Suppressor macrophage (primary cell): ENCODE data around the gene CFAP73.
A peak's percentile ranks its signal among the peaks of the same experiment; 100 is the strongest.
"Not testable (repeated sequence)": the region's sequence is repeated elsewhere in the genome, so short reads cannot be mapped to it uniquely, and the experiment has no call there.

Experiments used
- DNase-seq, 4 experiments: peaks; one replicate each; pipeline ENCODE4 v3.0.0-alpha.2; 2020 to 2022

Gene CFAP73

DNA sequence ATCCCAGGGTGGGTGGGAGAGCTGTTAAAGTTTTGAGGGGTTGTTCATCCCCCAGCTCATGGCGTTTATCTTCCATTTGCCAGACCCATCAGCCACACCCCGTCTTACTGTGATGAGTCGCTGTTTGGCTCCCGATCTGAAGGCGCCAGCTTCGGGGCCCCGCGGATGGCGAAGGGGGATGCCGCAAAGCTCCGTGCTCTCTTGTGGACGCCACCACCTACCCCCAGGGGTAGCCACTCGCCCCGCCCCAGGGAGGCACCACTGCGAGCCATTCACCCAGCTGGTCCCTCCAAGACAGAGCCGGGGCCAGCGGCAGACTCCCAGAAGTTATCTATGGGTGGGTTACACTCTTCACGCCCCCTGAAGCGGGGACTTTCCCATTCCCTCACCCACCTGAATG lies 41.7 kb downstream of the CFAP73 start:
- no peak for DNase-seq

DNA sequence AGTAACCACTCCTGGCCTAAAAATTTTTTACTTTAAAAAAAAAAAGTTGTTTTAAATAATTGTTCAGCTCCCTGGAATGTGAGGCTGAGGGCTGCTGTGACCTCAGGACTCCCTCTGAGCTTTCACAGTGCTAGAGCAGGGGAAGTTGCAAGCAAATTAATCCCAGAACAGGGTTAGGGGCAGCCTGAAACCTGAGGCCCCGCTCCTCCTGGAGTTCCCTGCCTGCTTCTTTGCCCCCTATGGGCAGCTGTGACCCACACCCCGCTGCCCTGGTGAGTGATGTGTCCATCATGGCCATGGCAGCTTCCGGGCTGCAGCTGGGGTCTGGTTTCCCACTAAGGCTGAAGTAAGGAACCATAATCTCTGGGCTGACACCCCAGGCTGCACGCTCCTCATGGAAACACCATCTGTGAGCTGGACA lies 45.5 kb downstream of the CFAP73 start:
- DNase-seq = no peak

DNA sequence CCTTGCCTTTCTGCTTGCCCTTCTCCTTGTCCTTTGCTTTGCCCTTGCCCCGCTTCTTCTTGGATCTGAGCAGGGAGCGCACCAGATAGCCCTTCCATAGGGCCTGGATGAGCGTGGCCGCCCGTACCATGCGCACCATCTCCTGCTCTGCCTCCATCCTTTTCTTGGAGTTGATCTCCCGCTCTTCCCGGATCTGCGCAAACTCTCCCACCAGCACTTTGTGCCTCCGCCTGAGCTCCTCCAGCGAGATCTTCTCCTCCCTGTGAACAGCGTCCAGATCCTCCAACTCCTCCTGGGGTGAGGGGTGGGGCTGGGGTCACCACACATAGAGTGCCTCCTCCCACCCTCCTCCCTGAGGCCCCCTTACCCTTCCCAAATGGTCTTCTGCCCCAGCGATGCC lies 46.1 kb downstream of the CFAP73 start:
- no peak for DNase-seq

DNA sequence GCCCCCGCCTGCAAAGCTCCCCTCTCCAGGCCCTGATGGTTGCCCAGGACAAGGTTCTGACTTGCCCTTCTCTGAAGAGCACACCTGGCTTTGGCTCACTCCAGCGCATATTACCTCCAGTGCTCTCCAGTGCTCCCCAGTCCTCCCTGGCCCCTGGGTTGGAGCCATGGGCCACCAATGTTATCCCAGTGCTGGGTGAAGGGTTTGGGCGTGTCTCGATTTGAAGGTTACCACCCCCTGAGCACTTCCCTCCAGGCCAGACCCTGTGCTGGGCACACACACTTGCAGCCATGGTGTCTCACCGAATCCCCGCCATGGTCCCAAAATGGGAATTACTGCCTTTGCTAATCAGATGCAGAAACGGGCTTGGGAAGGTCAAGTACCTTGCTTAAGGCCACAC lies 47.1 kb downstream of the CFAP73 start:
- DNase-seq = no peak

DNA sequence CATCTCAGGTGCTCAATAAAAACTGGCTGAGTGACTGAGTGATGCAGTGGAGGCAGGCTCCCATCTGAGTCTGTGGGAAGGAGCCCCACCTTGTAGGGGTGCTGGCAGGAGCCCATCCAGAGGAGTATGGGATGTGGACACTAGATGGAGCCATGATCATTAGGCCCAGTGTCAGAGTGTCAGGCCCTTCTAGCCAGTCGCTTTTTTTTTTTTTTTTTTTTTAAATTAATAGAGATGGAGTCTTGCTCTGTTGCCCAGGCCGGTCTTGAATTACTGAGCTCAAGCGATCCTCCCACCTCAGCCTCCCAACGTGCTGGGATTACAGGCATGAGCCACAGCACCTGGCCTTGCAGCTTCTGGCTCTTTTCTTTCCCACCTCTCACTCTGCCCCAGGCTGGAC lies 47.5 kb downstream of the CFAP73 start:
- peak; percentile 78 to 89 (median 87) for DNase-seq

DNA sequence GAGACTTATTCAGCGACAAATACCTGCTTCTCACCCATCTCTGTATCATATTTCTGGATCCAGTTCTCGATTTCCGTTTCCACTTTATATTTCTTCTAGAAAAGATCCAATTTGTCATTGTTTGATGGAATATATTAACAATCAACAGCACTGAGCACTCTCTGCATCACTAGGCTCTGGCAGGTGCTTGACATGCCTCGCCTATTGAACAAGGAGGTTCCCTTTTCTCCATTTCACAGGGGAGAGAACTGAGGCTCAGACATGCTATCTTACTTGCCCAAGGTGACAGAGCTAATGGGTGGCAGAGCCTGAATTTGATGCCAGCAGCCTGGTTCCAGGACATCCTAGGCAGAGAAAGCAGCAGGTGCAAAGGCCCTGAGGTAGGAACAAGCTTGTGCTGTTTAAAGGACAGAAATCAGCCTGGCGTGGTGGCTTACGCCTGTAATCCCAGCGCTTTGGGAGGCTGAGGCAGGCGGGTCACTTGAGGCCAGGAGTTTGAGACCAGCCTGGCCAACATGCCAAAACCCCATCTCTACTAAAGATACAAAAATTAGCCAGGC lies 48.1 kb downstream of the CFAP73 start:
- no peak for DNase-seq

DNA sequence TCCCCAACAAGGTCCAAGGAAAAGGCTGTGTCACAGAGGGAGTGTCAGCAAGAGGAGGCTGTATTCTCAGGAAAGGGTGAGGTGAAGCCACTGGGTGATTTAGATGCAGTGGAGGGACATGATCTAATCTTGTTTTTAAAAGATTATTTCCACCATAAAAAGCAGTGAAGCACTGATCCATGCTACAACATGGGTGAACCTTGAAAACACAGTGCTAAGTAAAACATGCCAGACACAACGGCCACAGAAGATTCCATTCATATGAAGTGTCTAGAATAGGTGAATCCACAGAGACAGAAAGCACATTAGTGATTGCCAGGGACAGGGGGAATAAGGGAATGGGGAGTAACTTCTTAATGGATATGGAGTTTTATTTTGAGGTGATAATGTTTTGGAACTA lies 48.8 kb downstream of the CFAP73 start:
- DNase-seq = no peak

DNA sequence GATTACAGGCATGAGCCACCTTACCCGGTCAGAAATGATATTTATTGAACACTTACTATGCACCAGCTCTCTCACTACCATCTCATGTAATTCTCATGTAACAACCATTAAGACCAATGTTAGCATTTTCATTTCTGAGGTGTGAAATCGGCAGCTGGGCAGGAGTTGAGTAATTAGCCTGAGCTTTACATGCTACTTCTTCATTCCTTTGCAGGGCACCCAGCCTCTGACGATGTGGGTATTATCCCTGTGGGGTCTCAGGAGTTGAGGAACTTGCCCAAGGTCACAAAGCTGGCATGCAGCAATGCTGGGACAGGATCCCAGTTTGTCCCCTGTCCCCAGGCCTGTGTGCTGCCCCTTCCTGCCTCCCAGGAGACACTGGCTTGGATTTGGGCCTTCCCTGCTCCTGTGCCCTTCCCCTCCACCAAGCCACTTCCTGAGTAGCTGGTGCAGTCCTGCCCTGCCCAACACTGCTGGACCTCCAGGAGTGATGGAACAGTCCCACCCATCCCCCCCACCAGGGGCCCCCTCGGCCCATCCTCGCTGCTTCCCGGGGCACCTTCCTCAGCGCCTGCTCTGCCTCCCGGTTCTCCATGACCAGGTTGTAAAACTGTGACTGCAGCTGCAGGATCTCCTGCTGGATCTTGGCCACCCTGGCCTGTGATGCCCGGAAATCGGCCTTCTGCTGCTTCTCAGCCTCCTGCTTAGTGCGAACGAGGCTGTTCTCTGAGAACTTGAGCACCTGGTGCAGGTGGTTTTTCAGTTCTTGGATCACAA lies 50.7 kb downstream of the CFAP73 start:
- peak; percentile 58 to 78 (median 76) for DNase-seq

DNA sequence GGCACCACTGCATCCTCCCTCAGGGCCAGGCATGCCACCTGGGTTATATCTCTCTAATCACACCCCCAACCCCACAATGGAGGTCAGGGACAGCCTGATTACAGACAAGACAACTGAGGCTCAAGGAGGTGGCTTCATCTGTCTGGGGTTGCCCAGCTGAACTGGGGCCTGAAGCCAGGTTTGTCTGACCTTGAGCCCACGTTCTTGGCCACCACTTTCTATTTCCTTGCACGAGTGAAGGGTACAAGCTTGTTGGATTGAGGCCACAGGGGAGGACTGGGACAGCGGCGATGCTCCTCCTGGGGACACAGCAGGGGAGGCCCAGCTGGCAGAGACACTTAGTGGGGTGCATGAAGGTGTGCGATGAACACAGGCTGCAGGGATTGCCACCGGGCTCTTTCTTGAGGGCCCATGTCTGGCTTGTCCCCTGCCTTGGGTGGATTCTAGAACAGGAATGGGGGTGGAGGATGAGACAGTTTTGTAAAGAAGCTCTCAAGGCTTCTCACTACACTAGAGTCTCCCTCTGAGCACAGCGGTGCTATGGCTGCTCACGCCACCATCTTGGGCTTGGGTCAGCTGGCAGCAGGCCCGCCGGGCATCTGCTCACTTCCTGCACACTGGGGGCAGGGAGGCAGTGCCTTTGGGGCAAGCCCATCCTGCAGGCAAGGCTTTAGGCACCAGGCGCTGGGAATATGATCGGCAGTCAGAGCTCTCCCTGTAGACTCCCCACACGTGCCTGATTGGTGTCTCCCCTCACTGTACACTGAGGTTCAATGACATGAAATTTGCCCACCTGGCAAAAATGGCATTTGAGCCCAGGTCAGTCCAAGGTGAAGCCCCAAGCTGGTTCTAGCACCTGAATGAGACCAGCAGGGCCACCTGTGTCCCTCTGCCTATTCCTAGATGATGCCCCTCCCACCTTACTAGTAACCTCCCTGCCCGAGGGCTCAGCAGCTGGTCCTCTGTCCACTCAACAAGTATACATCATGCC lies 52.0 kb downstream of the CFAP73 start:
- no peak for DNase-seq

DNA sequence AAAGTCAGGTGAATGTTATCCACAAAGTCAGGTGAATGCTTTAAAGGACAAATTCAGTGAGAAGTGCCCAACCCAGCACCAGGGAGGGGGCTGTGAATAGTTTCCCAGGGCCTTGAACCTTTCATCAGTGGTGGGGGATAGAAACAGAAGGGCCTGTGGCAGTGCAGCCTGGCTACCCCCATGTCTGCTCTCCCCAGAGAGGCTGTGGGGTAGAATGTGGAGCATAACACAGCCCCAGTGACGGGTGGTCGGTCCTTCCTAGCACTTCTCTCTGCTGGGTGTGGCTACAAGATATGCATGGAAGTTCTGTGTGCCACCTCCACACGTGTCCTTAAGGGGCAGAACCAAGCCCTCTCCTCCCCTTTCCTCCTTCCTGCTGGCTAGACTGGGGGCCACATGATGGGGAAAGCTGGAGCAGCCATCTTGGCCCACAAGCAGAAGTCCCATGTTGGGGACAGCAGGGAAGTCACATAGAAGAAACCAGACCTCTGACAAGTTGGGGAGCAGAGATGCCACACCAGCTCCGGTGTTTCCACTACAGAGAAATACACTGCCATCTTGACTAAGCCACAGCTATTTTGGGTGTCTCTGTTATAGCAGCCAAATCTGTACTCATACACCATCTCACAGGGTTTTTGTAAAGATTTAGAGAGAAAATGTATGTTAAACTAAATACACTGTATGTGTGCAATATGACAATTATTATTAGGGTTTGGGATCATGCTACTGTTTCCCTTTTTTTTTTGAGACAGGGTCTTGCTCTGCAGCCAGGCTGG lies 53.0 kb downstream of the CFAP73 start:
- peak in 3 of 4 experiments; percentile 41 to 46 (median 41) for DNase-seq

DNA sequence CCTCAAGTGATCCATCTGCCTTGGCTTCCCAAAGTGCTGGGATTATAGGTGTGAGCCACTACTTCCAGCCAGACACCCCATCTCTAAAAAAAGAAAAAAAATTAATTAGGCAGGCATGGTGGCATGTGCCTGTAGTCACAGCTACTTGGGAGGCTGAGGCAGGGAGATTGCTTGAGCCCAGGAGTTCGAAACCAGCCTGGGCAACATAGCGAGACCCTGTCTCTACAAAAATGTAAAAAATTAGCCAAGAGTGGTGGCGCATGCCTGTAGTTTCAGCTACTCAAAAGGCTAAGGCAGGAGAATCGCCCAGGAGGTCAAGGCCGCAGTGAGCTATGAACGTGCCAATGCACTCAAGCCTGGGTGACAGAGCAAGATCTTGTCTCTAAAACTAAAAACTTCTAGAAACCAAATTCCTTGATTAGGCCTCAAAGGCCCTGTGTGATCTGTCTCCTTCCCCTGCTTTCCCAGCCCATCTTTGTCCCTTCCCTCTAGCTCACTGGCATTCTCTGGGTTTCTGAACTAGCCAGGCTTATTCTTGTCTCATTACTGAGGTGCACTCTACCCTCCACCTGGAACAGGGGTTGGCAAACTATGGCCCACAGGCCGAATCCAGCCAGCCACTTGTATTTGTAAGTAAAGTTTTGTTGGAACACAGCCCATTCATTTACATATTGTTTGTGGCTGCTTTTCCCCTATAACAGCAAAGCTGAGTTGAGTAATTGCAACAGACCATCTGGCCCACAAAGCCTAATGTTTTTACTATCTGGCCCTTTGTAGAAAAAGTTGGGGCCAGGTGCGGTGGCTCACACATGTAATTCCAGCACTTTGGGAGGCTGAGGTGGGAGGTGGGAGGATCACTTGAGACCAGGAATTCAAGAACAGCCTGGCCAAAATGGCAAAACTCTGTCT lies 54.6 kb downstream of the CFAP73 start:
- peak in 2 of 4 experiments; percentile 41 to 54 for DNase-seq

DNA sequence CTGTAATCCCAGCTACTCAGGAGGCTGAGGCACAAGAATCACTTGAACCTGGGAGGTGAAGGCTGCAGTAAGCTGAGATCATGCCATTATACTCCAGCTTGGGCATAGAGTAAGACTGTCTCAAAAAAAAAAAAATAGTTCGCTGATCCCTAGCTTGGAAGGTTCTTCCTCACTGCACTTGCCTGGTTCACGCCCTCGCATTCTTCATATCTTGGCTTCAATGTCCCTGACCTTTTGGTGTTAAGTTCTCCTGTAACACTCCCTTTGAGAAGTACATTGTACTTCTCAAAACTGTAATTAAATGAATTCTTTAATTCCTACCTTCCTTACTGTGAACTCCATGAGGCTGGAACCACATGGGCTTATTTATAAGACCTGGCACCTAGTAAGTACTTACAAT lies 55.3 kb downstream of the CFAP73 start:
- peak in 2 of 4 experiments; percentile 54 to 58 for DNase-seq

DNA sequence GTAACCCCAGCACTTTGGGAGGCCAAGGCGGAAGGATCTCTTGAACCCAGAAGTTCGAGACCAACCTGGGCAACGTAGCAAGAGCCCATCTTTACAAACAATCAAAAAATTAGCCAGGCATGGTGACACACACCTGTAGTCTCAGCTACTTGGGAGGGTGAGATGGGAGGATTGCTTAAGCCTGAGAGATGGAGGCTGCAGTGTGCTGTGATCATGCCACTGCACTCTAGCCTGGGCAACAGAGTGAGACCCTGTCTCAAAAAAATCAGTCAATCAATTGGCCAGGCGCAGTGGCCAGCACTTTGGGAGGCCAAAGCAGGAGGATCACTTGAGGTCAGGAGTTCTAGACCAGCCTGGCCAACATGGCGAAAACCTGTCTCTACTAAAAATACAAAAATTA lies 57.3 kb downstream of the CFAP73 start:
- DNase-seq = not testable (repeated sequence)

DNA sequence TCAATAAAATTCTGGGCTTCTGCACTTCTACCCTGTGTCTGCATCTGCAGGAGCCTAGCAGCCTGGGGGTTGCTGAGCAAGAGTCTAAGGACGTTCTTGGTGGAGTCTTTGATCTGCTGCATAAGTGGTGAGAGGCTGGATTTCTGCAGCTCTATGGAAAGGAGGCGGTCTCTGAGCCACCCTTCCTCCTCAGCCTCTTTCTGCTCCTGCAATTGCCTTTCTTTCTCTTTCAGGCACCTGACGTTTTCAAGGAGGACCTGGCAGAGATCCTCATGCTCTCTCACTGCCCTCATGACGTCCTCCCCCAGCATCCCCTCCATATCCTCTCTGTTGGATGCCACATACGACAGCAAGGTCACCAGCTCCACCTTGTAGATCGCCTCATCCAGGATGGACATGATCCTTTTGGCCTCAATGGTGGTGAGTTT lies 58.1 kb downstream of the CFAP73 start:
- DNase-seq = peak; percentile 44 to 49 (median 47)

DNA sequence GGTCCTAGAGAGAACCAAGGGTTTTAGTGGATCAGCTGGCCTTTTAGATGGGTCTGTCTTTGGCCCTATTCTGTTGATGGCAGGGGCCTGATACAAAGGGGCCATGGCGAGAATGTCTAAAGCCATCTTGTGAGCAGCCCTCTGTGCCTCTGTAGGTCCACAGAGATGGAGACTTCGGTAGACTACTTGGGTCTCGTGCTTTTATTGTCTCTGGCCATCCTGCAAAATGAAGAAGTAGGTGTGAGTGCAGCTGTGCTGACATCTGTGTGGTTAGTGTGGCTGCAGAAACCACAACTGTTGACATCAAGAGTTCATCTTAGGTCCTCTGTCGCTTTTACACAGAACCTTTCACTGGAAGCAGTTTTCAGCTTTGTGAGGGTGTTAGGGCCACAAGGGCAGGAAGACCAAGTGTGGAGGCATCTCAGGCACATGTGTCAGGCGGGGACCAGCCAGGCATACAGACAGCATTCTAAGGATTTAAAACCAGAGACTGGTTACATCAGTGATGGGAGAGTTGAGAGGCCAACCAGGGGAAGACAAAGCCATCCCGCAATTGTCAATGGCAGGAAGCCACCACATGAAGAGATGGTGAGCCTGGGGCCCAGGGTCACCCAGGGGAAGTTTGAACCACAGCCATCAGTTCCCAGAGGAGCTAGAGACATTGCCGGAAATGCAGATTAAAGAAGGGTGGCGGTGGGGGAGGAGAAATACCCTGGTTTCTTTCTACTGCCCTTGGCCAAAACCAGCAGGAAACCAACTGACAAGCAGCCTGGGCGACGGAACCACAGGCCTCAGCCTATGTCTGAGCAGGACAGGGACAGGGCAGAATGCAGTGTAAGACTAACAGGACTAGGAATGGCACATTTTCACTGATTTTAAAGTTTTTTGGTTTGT lies 58.8 kb downstream of the CFAP73 start:
- peak; percentile 90 to 97 (median 92) for DNase-seq
